HG03108 (cell line): ENCODE measurements around the gene PTPN12.
"Not testable (repeated sequence)": the region's sequence is repeated elsewhere in the genome, so short reads cannot be mapped to it uniquely, and the experiment has no call there.

Experiments used
- ATAC-seq: cut with Tn5 transposase; IDR thresholded peaks from one replicate; pipeline ENCODE4 v1.9.1; 2021; ENCODE audit warnings: moderate library complexity; ENCODE audit not compliant: unreplicated experiment

PTPN12 gene

DNA sequence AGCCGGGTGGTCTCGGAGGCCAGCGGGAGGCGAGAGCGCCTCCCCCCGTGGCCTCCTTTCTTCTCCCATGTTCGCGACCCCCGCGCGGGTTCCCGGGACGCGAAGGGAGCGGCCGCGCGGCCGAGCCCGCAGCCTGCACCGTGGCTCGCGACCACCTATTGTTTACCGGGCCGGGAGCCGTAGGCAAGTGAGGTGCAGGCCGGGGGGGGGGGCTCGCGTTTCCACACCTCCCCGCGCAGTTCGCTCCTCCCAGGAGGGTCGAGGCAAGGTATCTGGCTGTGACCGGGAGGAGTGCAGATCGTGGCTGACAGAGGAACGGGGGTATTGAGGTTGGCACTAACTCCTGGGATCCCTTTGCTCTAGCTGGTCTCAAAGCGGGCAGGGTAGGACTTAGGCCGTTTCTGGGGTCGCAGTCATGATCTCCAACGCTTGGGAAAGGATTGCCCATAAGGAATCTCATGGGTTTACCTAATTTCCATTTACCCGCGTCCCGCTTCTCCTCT is 734 bp downstream of the PTPN12 start:
- no peak for ATAC-seq

GRCh38 chr7:77538281-77539212 is 1.5 kb downstream of the PTPN12 start:
- no peak for ATAC-seq

DNA sequence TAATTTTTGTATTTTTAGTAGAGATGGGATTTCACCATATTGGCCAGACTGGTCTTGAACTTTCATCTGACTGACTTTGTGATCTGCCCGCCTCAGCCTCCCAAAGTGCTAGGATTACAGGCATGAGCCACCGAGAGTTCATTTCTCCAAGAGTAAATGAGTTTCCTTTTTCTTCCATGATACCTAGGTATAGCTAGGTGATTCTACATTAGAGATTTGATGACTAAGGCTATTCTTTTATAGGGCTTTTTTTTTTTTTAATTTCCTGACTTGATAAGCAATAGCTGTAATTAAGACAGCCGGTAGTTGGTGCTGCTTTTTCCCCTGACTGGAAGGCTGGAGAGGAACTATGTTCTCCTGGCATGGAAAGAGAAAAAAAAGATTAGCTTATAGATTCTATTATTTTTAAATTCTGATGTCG is 3.3 kb downstream of the PTPN12 start:
- no peak for ATAC-seq

GRCh38 chr7:77540993-77541392 is 3.9 kb downstream of the PTPN12 start:
- ATAC-seq = not testable (repeated sequence)

DNA sequence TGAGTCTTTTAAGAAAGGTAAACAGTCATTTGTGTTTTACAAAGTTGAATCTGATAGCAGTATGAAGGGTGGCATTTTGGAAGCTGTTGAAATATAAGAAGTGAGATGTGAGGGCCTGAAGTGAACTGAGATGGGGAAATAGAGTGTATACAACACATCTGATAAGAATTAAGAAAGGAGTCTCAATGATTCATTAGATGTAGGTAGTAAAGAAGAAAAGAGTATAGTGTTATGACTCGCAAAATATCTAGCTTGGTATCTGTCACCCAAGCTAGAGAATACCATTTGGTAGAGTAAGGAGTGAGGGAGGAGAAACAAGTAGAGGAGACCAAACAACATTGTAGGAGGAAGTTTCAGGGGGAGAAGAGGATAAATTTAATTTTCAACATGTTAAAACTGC is 5.3 kb downstream of the PTPN12 start:
- no peak for ATAC-seq

GRCh38 chr7:77542895-77543294 is 5.8 kb downstream of the PTPN12 start:
- ATAC-seq = no peak

DNA sequence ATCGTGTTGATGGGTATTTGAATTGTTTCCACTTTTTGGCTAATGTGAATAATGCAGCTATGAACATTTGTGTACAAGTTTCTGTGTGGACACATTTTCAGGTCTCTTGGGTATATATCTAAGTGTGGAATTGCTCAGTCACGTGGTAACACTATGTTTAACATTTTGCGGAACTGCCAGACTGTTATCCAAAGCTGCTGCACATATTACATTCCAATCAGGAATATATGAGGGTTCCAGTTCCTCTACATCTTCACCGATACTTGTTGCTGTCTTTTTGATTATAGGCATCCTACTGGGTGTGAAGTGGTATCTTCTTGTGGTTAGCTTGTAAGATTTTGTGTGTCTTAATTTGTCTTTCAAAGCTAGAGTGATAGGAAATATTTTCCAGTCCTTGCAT is 6.8 kb downstream of the PTPN12 start:
- no peak for ATAC-seq

- no peak for ATAC-seq
These were observed 7.4 kb downstream of the PTPN12 start for GRCh38 chr7:77544518-77544917.

DNA sequence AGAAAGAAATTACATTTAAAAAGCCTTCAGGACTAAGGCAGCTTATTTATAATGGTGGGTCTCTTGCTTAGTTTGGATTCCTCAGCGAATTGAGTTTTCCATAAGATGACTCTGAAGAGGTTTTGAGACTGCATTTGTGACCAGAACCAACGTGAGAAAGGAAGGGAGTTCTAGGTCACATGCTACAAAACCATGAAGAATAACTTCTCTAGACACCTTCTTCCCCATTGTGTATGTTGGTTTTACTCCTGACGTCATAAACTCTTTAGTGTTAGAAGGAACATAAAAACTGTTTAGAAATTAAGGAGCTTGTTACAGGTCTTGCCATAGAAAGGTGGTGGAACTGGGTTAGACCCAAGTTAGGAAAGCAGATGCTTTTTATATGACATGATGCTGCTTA is 11.1 kb downstream of the PTPN12 start:
- ATAC-seq = no peak

- no peak for ATAC-seq
These were observed 12.2 kb downstream of the PTPN12 start for GRCh38 chr7:77549106-77549870.

GRCh38 chr7:77550586-77550985 is 13.5 kb downstream of the PTPN12 start:
- no peak for ATAC-seq

DNA sequence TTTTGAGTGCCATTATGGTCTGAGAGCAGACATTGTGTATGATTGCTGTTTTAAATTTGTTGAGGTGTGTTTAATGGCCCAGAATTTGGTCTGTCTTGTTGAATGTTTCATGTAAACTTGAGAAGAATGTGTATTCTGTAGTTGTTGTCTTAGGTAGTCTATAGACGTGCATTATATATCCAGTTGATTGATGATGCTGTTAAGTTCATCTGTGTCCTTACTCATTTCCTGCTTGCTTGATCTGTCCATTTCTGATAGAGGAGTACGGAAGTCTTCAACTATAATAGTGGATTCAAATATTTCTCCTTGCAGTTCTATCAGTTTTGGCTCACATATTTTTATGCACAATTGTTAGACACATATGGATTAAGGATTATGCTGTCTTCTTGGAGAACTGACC is 16.0 kb downstream of the PTPN12 start:
- no peak for ATAC-seq

- ATAC-seq = no peak
These were observed 21.3 kb downstream of the PTPN12 start for GRCh38 chr7:77558284-77558967.

GRCh38 chr7:77561352-77561751 is 24.3 kb downstream of the PTPN12 start:
- ATAC-seq = peak; percentile 89

DNA sequence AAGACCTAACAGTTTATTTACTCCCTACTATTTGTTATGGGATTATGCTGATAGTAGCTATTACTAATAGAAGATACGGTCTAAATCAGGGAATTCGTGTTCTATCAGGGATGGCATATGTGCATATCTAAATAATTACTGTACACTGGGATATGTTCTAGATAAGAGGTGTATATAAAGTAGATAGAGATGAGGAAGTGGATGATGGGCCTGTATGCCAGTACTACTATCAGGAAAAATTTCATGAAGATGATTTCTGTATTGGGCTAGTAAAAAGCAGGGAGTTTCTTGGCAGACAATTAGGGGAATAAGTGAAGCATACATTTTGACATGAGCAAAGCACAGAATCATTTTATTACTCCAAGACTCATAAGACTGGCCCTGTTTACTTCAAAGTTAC is 26.2 kb downstream of the PTPN12 start:
- no peak for ATAC-seq

GRCh38 chr7:77565917-77566316 is 28.8 kb downstream of the PTPN12 start:
- ATAC-seq = no peak

- no peak for ATAC-seq
These were observed 29.3 kb downstream of the PTPN12 start for GRCh38 chr7:77566421-77566820.

- no peak for ATAC-seq
These were observed 32.6 kb downstream of the PTPN12 start for GRCh38 chr7:77569514-77570232.

DNA sequence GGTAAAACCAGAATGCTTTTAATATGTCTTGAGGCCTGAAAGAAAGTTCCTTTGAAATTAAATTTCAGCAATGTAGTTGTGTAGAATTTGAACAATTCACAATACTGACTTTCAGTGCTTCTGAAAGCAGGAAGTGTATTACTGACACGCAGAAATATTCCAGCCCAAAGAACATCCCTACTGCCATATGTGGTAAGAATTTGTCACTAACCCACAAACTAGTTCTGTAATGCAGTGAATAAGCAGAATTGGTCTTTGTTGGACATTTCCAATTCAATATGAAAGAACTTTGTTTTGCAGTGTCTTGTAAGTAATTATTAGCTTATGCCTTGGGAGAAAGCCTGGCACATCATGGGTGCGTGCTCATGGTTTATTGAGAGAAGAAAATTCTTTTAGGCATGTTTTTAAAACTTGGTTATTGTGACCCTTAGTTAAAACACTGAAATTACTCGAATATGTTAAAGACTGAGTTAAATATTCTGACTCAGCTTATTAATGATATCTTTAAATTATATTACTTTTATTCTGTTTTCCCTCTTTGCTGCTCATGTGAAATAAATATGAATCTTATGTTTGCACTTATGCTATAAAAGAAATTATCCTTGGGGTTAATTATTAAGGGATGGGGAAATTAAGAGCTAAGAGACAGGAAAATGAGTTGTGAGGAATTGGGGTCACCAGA is 33.4 kb downstream of the PTPN12 start:
- no peak for ATAC-seq

- ATAC-seq = no peak
These were observed 34.7 kb downstream of the PTPN12 start for GRCh38 chr7:77571801-77572200.
